GM18907 (cell line): ENCODE data around the gene D2HGDH.
A peak's percentile ranks its signal among the peaks of the same experiment; 100 is the strongest.

Experiments used
- ATAC-seq: cut with Tn5 transposase; IDR thresholded peaks from one replicate; pipeline ENCODE4 v1.9.1; 2021; ENCODE audit warnings: mild to moderate bottlenecking, moderate library complexity; ENCODE audit not compliant: unreplicated experiment

Gene D2HGDH

GRCh38 chr2:241734467-241735208 lies at the start of gene D2HGDH:
D2HGDH (plus strand) TSS chr2:241734630; CDS start chr2:241735225, 595 bp downstream.
- peak; percentile 81 for ATAC-seq

DNA sequence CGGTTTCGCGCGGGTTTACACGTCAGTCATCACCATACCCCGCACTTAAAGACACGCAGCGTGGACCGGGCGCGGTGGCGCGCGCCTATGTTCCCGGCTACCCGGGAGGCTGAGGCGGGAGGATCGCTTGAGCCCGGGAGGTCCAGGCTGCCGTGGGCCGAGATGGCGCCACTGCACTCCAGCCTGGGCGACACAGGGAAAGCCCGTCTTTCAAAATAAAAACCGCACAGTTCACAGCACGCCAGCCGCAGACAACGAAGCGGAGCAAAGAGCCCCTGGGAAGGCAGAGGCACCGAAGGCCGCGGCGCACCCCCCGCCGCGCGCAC lies 48.1 kb upstream of the D2HGDH start:
- ATAC-seq: peak; percentile 21

GRCh38 chr2:241686650-241687425 lies 47.6 kb upstream of the D2HGDH start, which contains the start of gene DTYMK:
DTYMK (minus strand) TSS chr2:241686815; CDS start chr2:241686783, 32 bp downstream.
- peak; percentile 96 for ATAC-seq

- ATAC-seq: no peak
Measured at GRCh38 chr2:241689306-241689705, 45.1 kb upstream of the D2HGDH start.

DNA sequence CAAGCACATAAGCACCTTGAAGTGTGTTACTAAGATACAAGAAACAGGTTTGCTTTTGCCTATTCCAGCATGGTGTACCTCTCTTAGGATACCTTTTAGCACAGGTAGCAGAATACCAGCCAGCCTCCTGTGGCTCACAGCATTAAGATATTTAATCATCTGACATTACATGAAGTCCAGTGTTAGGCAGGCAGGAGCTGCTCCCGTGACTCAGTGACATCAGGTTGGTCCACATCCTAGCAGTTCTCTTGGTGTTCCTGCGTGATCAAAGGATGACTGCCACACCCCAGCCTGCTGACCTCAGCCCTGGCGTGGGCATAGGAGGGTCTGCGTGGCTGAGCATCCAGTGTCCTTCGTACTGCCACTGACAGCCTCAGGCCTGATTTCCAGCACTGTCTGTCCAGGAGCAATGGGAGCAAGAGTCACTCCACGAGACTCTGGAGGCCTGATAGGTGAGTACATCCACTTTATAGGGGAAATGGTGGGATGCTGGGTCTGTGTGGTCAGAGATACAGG lies 44.2 kb upstream of the D2HGDH start:
- ATAC-seq: no peak

DNA sequence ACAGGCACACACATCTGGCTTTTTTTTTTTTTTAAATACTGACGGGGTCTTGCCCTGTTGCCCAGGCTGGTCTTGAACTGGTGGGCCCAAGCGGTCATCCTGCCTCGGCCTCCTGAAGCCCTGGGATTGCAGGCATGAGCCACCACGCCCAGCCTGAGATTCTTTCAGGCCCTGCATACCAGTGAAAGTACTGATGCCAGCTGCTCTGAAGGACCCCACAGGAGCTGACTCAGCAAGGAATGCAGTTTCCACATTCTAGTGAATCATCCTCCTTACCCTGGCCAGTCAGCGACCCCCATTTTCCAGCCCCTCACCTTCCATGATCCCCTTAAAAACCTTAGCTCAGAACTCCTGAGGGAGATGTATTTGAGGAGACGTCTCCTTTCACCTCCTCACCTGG lies 42.0 kb upstream of the D2HGDH start:
- no peak for ATAC-seq

DNA sequence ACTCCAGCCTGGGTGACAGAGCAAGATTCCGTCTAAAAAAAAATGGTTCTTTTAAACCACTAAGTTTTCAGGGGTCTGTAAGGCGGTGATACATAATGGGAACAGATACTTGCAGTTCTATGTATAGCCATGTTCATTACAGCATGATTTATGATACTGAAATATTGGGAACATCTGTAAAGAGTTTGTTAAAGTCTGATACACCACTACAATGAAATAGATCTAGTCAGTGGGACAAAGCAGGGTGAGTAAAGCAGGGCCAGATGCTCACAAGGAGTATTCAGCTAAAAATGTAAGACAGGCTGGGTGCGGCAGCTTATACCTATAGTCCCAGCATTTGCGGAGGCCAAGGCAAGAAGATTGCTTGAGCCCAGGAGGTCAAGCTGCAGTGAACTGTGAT lies 38.8 kb upstream of the D2HGDH start:
- ATAC-seq: no peak

- no peak for ATAC-seq
Measured at GRCh38 chr2:241701149-241701398, 33.4 kb upstream of the D2HGDH start.

DNA sequence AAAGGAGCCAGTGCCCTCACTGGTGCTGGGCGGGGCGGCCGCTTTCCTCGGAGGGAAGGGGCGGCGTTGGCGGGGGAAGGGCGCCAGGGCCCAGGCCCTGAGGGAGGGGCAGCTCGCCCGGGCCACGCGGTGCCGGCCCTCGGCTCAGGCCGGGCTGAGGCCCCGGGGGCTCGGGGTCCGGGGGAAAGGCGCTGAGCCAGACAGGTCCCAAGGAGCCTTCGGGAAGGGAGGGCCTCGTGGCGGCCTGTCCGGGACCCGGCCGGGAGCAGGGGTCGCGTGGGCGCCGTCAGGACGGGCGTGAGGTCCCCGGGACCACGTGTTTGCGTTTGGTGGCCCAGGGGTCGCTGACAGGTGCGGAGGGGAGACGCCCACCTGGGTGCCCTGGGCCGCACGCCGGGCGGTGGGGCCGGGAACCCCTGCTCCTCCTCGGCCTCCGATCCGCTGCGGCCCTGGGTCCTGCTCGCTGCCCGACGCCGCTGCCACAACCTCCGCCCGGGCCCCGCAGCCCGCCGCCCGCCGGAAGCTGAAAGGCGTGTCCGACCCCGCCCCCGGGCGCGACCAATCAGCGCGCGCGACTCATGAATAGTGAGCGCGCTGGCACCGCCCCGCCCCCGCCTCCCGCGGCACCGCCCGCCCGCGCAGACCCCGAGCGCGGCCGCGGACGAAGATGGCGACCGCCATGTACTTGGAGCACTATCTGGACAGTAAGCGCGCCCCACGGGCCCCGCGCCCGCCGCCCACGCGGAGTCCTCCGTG lies 32.9 kb upstream of the D2HGDH start, which contains the start of gene ING5:
ING5 (plus strand) TSS at position 641 of the 756 bp plus-strand sequence; CDS start at position 668, 27 bp downstream.
- ATAC-seq: peak; percentile 53

- peak; percentile 77 for ATAC-seq
Measured at GRCh38 chr2:241702155-241703031, 32.0 kb upstream of the D2HGDH start.

DNA sequence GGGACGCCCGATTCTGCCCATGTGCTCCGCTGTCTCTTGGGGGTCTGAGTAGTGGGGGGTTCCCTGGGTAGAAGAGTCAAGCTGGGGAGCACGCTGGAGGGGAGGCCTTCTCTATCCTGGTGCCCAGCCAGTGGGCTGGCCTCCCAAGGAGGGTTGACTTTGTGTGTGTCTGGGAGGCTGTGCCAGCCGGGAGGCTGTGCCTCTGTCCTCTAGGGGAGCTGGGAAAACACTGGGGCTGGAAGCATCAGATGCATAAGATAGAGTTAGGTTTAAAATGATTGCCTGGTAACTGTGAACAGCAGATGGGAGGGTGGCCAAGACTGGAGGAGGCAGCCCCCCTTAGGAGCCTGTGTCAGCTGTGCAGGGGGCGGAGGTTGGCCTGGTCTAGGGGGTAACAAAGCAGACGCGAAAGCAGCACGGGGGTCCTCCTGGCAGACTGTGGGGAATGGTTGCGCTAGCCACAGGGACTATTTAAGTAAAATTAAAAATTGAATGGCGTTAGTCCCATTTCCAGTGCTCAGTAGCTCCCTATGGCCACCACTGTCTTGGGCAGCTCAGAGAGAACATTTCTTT lies 31.3 kb upstream of the D2HGDH start:
- ATAC-seq: no peak

DNA sequence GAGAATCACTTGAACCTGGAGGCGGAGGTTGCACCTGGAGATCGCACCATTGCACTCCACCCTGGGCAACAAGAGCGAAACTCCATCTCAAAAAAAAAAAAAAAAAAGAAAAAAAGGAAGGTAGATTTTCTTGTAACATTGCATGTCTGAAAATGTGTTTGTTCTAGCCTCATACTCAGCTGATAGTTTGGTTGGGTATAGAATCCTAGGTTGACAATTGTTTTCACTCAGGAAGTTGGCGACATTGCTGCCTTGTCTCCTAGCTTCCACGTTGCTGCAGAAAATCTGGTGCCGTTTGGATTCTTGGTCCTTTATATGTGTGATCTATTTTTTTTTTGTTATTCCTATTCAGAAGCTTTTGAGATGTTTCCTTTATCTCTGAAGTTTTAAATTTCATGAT lies 27.9 kb upstream of the D2HGDH start:
- ATAC-seq: no peak

DNA sequence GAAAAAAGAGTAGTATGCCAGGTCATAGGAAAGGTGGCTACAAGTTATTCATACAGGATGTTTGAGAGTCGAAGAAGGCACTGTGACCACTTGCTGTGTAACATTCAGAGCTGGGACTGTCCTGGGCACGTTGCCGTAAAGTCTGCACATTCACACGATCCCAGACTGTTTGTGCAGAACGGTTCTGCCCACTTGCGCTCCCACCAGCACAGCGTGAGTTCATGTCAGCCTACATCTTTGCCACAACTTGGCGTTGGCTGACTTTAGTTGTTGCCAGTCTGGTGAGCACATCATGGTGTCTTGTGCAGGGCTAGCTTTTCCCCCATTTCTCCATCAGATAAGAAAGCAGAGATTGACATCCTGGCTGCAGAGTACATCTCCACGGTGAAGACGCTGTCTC lies 25.6 kb upstream of the D2HGDH start:
- no peak for ATAC-seq

DNA sequence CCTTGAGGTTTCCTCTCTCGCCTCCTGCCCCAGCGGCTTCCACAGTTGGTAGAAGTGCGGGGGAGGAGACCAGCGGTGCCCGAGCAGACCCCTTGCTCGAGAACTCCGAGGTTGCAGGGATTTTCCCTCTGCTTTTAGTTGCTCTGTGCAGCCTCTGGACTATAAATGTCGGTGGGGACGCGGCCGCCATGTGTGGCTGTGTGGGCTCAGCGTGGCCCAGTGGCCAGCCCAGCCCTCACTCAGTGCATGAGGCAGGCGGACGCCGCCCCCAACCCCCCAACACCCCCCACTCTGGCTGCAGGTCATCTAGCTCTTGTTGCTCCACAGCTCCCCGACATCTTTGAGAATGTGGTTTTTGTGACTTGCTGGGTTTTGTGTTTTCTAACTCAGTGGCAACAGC lies 15.3 kb upstream of the D2HGDH start:
- no peak for ATAC-seq

GRCh38 chr2:241720099-241720498 lies 14.3 kb upstream of the D2HGDH start:
- no peak for ATAC-seq

- no peak for ATAC-seq
Measured at GRCh38 chr2:241720560-241720959, 13.9 kb upstream of the D2HGDH start.

DNA sequence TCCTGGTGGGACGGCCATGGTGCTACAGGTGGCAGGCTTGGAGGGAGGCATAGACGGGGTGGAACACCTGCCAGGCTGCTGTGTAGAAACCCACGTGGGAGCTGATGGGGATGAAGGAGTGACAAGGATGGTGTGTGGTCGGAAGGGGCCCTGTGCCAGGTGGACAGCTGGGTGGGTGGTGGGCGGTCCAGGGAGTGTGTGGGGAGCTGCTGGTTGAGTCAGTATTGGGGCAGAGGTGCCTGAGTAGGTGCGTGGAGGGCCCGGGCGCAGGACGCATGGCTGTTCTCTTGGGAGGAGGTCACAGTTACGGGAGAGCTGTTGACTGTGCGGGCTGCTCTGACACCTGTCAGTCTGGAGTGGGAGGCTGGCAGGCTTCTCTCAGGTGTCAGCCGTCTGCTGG lies 12.6 kb upstream of the D2HGDH start:
- no peak for ATAC-seq

DNA sequence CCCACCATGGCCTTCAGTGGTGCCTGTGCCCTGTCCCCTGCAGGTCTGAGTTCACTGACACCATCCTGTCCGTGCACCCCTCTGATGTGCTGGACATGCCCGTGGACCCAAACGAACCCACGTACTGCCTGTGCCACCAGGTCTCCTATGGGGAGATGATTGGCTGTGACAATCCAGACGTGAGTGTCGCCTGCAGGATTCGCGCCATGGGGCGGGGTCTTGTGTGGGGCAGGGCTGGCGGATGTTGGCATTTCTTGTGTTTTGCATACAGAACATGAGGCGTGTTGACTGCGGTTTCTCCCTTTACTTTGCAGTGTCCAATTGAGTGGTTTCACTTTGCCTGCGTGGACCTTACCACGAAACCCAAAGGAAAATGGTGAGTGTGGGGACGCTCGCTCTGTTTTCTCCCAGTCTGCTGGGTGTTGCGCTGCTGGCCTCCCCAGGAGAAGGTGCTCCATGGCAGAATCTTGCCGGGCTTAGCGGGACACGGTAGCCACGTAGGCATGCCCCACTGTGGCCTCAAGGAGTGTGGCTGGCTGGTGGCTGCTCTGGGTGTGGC lies 11.5 kb upstream of the D2HGDH start:
- no peak for ATAC-seq

- no peak for ATAC-seq
Measured at GRCh38 chr2:241724259-241724974, 10.0 kb upstream of the D2HGDH start.
